Heart left ventricle (tissue), 16 donors: ENCODE results near the gene NDUFA9. TPM values are rescaled to one million over a fixed set of nuclear protein-coding genes. Genes with fewer than 3 reads are reported as not detected.

Experiments
- ATAC-seq, 4 donors: fragments of 200-7000 bp; cut with Tn5 transposase; one replicate each; pipeline ENCODE4 v1.9.1; 2020 to 2022; ENCODE audit warnings: moderate library complexity in 4 of 4, mild to moderate bottlenecking in 3 of 4, moderate number of reproducible peaks in 1 of 4
- DNase-seq, 5 donors: peaks; one replicate each; pipeline ENCODE4 v3.0.0-alpha.2; 2020
- H3K27ac ChIP-seq, 12 donors: fragments of 200-600 bp; sonication (generic) in 4 of 12; one replicate each; pipeline versions ENCODE4 v1.5.0 to v1.8.0; 2016 to 2022; ENCODE audit warnings: mild to moderate bottlenecking in 2 of 12
- H3K27me3 ChIP-seq, 9 donors: fragments of 200-600 bp; sonication (generic) in 2 of 9; one replicate each; pipeline versions ENCODE4 v1.5.1 to v1.8.0; 2016 to 2022; ENCODE audit warnings: mild to moderate bottlenecking in 3 of 9
- H3K36me3 ChIP-seq, 9 donors: fragments of 200-600 bp; sonication (generic) in 2 of 9; one replicate each; pipeline versions ENCODE4 v1.5.0 to v1.8.0; 2018 to 2022; ENCODE audit warnings: mild to moderate bottlenecking in 2 of 9
- H3K4me1 ChIP-seq, 12 donors: fragments of 200-600 bp; sonication (generic) in 4 of 12; one replicate each; pipeline versions ENCODE4 v1.5.0 to v1.8.0; 2016 to 2022; ENCODE audit warnings: mild to moderate bottlenecking in 3 of 12
- H3K4me3 ChIP-seq, 12 donors: fragments of 200-600 bp; sonication (generic) in 4 of 12; one replicate each; pipeline versions ENCODE4 v1.5.0 to v1.8.0; 2017 to 2022; ENCODE audit warnings: mild to moderate bottlenecking in 9 of 12, moderate library complexity in 4 of 12
- H3K9me3 ChIP-seq, 12 donors: fragments of 200-600 bp; sonication (generic) in 4 of 12; one replicate each; pipeline versions ENCODE4 v1.5.0 to v1.8.0; 2016 to 2022; ENCODE audit warnings: mild to moderate bottlenecking in 1 of 12
- POLR2A ChIP-seq, 2 donors: fragments of 450-650 bp; IDR thresholded peaks; one replicate each; pipeline ENCODE4 v1.6.1; 2017; ENCODE audit warnings: antibody characterized with exemption in 2 of 2, mild to moderate bottlenecking in 2 of 2, moderate library complexity in 2 of 2
- WGBS, 4 donors: extraction: QIAGEN DNeasy Blood & Tissue Kit in 2 of 4; methylation state at CpG; one replicate each; pipeline versions ENCODE4 v1.1.5 to v1.1.7; 2013 to 2018; 5-methylcytosine and 5-hydroxymethylcytosine counted together
- intact Hi-C, 10 donors: fragments of 100-400 bp; cut with DNase I; formaldehyde crosslinking; loops; one replicate each; pipeline versions ENCODE4 v1.11.1 to v1.14.2; 2022
- polyA plus RNA-seq, 2 donors: library from polyadenylated mRNA; stranded (reverse); fragments of 200-250 nt; gene quantifications; one replicate each; pipeline ENCODE4 v1.2.3, GENCODE V29; 2013
- total RNA-seq, 9 donors: library from RNA; depleted of rRNA in 2 of 9; stranded (reverse); fragments of >200 nt in 2 of 9; fragmentation: NEBNext Ultra II Directional in 3 of 9; extraction: Animal tissue kit (Norgen Biotek cat#: 25700) in 3 of 9; gene quantifications; one replicate each; pipeline versions ENCODE4 v1.1.0 to v1.2.4, GENCODE V29; 2016 to 2023
- TF ChIP-seq, protein P1 (sequence below), 12 donors: fragments of 200-600 bp; sonication (generic) in 4 of 12; IDR thresholded peaks; one replicate each; pipeline versions ENCODE4 v1.5.0 to v1.8.0; 2018 to 2022; ENCODE audit warnings: antibody characterized with exemption in 12 of 12, mild to moderate bottlenecking in 5 of 12
- donor health status: ischemic (EF 13 %, LVEDD 7.1; RV severe dilation, severe dysfunction).
- donor health status: healthy with polysubstance abuse.
- donor health status: DM: no; HTN: yes; CAD: no.
- donor health status: DM: no; HTN: no; CAD: no.
- donor health status: ischemic (EF 25% LVEDD 6.9; RV normal size, moderate dysfunction).
- donor health status: ischemic (EF 25% LVEDD 5.7; RV mildly dilated, moderate dysfunction).
- donor health status: healthy.
- donor health status: DM: yes; HTN: yes; CAD: no.
- donor health status: ischemic (EF 35%, LVEDD 5.7; RV mildly dilated, moderate dysfunction).
- donor health status: nonischemic (EF 11% LVEDD 7.7; RV severe dilation, severe dysfunction).
- donor health status: DM: yes; HTN: yes; CAD: no.
- donor health status: PGD.
- donor health status: ischemic (EF 29% LVEDD 5.4; RV normal size, mild dysfunction).
- donor health status: nonischemic (EF 23%, LVEDD 6.1; RV moderate dilation, normal function).

The NDUFA9 gene
- total and polyA plus RNA-seq, 11 donors = 59.2 to 333 (median 230) TPM

DNA sequence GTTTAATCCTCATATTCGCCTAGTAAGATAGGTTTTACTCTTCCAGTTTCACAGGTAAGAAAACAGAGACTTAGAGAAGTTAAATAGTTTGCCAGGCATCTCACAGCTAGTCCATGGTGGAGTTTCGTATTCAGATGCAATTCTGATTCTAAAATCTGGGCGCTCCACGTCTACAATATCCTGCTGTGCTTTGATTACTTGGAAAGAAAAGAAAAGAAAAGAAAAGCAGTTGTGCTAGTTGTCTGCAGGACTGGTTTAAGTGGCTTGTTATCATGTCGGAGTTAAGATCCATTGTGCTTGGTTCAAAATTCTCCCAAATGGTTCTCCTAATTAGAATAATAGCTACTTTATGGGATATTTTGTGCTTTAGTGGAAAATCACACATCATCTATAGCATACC, 18.7 kb upstream of the NDUFA9 start:
- Histone ChIP-seq H3K27me3 (no peaks in the 10 kb centered on the region), H3K27ac (no peak overlapping the region), H3K4me3 (no peak overlapping the region), H3K4me1 (no peaks in the 10 kb centered on the region), H3K36me3 (no peaks in the 10 kb centered on the region), H3K9me3 (no peaks in the 10 kb centered on the region)
- no peak for ATAC-seq
- DNase-seq = no peak
- WGBS, 4 donors = 61 to 68% (median 62%) methylated on average over 5 of the region's 5 CpGs
- intact Hi-C loops = no loop called here
- TF ChIP-seq POLR2A (IDR thresholded peaks at IDR 0.05) = no peak
- TF ChIP-seq, protein P1, sequence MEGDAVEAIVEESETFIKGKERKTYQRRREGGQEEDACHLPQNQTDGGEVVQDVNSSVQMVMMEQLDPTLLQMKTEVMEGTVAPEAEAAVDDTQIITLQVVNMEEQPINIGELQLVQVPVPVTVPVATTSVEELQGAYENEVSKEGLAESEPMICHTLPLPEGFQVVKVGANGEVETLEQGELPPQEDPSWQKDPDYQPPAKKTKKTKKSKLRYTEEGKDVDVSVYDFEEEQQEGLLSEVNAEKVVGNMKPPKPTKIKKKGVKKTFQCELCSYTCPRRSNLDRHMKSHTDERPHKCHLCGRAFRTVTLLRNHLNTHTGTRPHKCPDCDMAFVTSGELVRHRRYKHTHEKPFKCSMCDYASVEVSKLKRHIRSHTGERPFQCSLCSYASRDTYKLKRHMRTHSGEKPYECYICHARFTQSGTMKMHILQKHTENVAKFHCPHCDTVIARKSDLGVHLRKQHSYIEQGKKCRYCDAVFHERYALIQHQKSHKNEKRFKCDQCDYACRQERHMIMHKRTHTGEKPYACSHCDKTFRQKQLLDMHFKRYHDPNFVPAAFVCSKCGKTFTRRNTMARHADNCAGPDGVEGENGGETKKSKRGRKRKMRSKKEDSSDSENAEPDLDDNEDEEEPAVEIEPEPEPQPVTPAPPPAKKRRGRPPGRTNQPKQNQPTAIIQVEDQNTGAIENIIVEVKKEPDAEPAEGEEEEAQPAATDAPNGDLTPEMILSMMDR (IDR thresholded peaks at IDR 0.05) = no peak

DNA sequence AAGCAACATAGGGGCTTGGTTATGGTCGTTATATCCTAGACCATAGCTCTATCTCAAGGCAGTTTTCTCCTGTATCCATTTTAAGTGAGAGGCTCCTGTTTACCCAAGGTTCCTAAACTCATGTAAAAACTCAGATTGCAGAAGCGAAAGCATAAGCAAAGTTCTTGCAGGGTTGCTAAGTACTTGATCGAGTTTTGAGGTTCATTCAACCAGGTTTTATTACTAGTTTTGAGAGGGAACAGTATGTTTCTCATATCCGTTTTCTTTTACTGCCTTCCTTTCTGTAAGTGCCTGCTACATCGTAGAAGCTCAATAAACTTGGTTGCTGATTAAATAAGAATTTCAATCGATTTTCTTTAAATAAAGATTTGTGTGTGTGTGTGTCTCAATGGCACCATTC, 5.2 kb upstream of the NDUFA9 start:
- no peaks in the 10 kb centered on the region for H3K36me3 ChIP-seq
- TF ChIP-seq POLR2A (IDR thresholded peaks at IDR 0.05) = no peak
- TF ChIP-seq, protein P1 (IDR thresholded peaks at IDR 0.05) = no peak
- H3K4me3 ChIP-seq = no peak overlapping the region
- H3K4me1 ChIP-seq = peaks cover 0 to 10% (median 8%) of the 10 kb centered on the region in 12 donors
- H3K27me3 ChIP-seq = no peaks in the 10 kb centered on the region
- ATAC-seq (no peak), DNase-seq (no peak)
- WGBS, 4 donors = 88 to 89% (median 88%) methylated on average over 6 of the region's 6 CpGs
- intact Hi-C loops = no loop called here
- no peak overlapping the region for H3K27ac ChIP-seq
- no peaks in the 10 kb centered on the region for H3K9me3 ChIP-seq

DNA sequence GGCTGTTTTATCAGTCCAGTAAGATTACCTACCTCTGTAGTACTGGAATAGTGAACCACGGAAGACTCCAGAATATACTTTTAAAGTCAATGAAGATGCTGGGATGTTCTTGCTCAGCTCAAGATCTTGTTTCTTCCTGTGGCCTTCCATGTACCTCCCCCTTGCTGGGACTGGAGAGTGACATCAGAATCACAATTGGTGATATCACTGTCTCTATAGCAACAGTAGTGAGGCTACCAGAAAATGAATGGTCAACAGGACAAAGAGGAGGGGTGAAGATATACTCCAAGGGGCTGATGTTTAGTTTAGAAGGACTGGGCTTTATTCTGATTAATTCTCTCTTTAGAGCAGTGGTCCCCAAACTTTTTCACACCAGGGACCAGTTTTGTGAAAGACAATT, 3.9 kb upstream of the NDUFA9 start:
- ATAC-seq = no peak
- WGBS, 4 donors = 89 to 95% (median 93%) methylated on average over 1 of the region's 1 CpG
- H3K9me3 ChIP-seq = no peaks in the 10 kb centered on the region
- no peak overlapping the region for H3K4me3 ChIP-seq
- H3K27ac ChIP-seq = no peak overlapping the region
- intact Hi-C loops = loop anchor here in 1 of 10 donors (5.0 kb wide), 1 partner anchor 38 kb away; no protein-coding TSS in a partner anchor
- no peaks in the 10 kb centered on the region for H3K36me3 ChIP-seq
- DNase-seq = no peak
- peaks cover 1 to 16% (median 12%) of the 10 kb centered on the region in 12 donors for H3K4me1 ChIP-seq
- TF ChIP-seq, protein P1 (IDR thresholded peaks at IDR 0.05) = no peak
- TF ChIP-seq POLR2A (IDR thresholded peaks at IDR 0.05) = no peak
- no peaks in the 10 kb centered on the region for H3K27me3 ChIP-seq

DNA sequence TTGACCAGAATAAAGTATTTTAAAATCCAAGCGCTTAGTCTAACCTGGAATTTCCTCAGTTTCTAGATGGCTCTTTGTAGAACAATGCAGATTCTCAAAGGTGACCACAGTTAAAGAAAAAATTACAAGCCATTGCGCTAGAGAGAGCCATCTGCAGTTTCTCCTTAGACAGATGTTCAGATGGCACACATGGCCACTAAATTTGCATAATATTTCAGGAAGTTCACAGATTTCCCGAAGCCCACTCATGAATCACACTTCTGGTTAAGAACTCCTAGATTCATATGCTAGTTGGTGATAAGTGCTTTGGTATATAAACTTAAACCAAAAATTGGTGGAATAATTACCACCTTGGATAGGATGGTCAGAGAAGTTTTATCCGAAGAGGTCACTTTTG, 812 bp upstream of the NDUFA9 start:
- ATAC-seq = no peak
- intact Hi-C loops = loop anchor here in 1 of 10 donors (2.0 to 5.0 kb wide), 2 partner anchors 41 to 109 kb away; partner anchors contain the start of gene RAD51AP1
- Histone ChIP-seq H3K27me3 (no peaks in the 10 kb centered on the region), H3K27ac (peak overlapping the region in 11 of 12 donors; percentile 81 to 90 (median 86)), H3K4me3 (peak overlapping the region; percentile 47 to 96 (median 76)), H3K9me3 (no peaks in the 10 kb centered on the region), H3K36me3 (no peaks in the 10 kb centered on the region), H3K4me1 (peaks cover 8 to 45% (median 36%) of the 10 kb centered on the region in 12 donors)
- DNase-seq = no peak
- 39 to 48% (median 43%) methylated on average over 4 of the region's 4 CpGs for WGBS, 4 donors
- TF ChIP-seq POLR2A (IDR thresholded peaks at IDR 0.05) = no peak
- TF ChIP-seq, protein P1 (IDR thresholded peaks at IDR 0.05) = no peak
